ENCODE results near the gene USP3. TPM values are rescaled to one million over a fixed set of nuclear protein-coding genes. Genes with fewer than 3 reads are reported as not detected.

Gene USP3
- total RNA-seq, 1 experiment from 2014 or later: 36.6 TPM

- H3K36me3 Mint-ChIP-seq: no peaks in the 10 kb centered on the region
- peak overlapping the region; percentile 75 for H3K4me3 Mint-ChIP-seq
- ChIA-PET POLR2A (interaction anchor here (0.7 to 1.0 kb wide), 2 partner anchors 37 to 67 kb away, joined by 3 read pairs; no protein-coding TSS in a partner anchor), CTCF (interaction anchor here (0.7 to 6.1 kb wide), 8 partner anchors 9 to 164 kb away, joined by 3 to 54 read pairs (median 5); no protein-coding TSS in a partner anchor)
- H3K27me3 Mint-ChIP-seq (ENCODE audit: low read depth): peaks cover 34% of the 10 kb centered on the region
- DNase-seq (ENCODE audit: low spot score) (peak; percentile 36), ATAC-seq (peak; percentile 39)
- H3K9me3 Mint-ChIP-seq: no peaks in the 10 kb centered on the region
- H3K4me1 Mint-ChIP-seq: peaks cover 69% of the 10 kb centered on the region
- no peak overlapping the region for H3K27ac Mint-ChIP-seq
- TF ChIP-seq ZNF281 (CRISPR knock-in tag; IDR thresholded peaks at IDR 0.05): no peak
- TF ChIP-seq, protein P1, sequence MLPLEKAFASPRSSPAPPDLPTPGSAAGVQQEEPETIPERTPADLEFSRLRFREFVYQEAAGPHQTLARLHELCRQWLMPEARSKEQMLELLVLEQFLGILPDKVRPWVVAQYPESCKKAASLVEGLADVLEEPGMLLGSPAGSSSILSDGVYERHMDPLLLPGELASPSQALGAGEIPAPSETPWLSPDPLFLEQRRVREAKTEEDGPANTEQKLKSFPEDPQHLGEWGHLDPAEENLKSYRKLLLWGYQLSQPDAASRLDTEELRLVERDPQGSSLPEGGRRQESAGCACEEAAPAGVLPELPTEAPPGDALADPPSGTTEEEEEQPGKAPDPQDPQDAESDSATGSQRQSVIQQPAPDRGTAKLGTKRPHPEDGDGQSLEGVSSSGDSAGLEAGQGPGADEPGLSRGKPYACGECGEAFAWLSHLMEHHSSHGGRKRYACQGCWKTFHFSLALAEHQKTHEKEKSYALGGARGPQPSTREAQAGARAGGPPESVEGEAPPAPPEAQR (CRISPR knock-in tag; IDR thresholded peaks at IDR 0.05): no peak
- TF ChIP-seq ZNF219 (CRISPR knock-in tag; IDR thresholded peaks at IDR 0.05; ENCODE audit: borderline replicate concordance): no peak
- TF ChIP-seq OVOL2 (CRISPR knock-in tag; IDR thresholded peaks at IDR 0.05; ENCODE audit: borderline replicate concordance): no peak
- TF ChIP-seq, protein P2, sequence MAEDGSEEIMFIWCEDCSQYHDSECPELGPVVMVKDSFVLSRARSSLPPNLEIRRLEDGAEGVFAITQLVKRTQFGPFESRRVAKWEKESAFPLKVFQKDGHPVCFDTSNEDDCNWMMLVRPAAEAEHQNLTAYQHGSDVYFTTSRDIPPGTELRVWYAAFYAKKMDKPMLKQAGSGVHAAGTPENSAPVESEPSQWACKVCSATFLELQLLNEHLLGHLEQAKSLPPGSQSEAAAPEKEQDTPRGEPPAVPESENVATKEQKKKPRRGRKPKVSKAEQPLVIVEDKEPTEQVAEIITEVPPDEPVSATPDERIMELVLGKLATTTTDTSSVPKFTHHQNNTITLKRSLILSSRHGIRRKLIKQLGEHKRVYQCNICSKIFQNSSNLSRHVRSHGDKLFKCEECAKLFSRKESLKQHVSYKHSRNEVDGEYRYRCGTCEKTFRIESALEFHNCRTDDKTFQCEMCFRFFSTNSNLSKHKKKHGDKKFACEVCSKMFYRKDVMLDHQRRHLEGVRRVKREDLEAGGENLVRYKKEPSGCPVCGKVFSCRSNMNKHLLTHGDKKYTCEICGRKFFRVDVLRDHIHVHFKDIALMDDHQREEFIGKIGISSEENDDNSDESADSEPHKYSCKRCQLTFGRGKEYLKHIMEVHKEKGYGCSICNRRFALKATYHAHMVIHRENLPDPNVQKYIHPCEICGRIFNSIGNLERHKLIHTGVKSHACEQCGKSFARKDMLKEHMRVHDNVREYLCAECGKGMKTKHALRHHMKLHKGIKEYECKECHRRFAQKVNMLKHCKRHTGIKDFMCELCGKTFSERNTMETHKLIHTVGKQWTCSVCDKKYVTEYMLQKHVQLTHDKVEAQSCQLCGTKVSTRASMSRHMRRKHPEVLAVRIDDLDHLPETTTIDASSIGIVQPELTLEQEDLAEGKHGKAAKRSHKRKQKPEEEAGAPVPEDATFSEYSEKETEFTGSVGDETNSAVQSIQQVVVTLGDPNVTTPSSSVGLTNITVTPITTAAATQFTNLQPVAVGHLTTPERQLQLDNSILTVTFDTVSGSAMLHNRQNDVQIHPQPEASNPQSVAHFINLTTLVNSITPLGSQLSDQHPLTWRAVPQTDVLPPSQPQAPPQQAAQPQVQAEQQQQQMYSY (CRISPR knock-in tag; IDR thresholded peaks at IDR 0.05): no peak
- no peak for TF ChIP-seq MXD4 (CRISPR knock-in tag; IDR thresholded peaks at IDR 0.05; ENCODE audit: borderline replicate concordance)
- TF ChIP-seq CTCF (IDR thresholded peaks at IDR 0.05): no peak
- no peak for TF ChIP-seq ATF1 (CRISPR knock-in tag; IDR thresholded peaks at IDR 0.05)
- no peak for TF ChIP-seq FOXP4 (CRISPR knock-in tag; IDR thresholded peaks at IDR 0.05)
- peak; percentile 50; the same call in 1 of the 2 replicates for TF ChIP-seq MAX (CRISPR knock-in tag; IDR thresholded peaks at IDR 0.05)
- TF ChIP-seq GABPB1 (CRISPR knock-in tag; IDR thresholded peaks at IDR 0.05): no peak; the same call in 1 of the 2 replicates
- no peak; the same call in 1 of the 2 replicates for TF ChIP-seq USF2 (CRISPR knock-in tag; IDR thresholded peaks at IDR 0.05)
- TF ChIP-seq RELA (CRISPR knock-in tag; IDR thresholded peaks at IDR 0.05; ENCODE audit: borderline replicate concordance): no peak
- no peak for TF ChIP-seq JUN (CRISPR knock-in tag; IDR thresholded peaks at IDR 0.05)
- no peak for TF ChIP-seq PRRX2 (CRISPR knock-in tag; IDR thresholded peaks at IDR 0.05)
- no peak for TF ChIP-seq PREB (CRISPR knock-in tag; IDR thresholded peaks at IDR 0.05; ENCODE audit: borderline replicate concordance)
- TF ChIP-seq, protein P3, sequence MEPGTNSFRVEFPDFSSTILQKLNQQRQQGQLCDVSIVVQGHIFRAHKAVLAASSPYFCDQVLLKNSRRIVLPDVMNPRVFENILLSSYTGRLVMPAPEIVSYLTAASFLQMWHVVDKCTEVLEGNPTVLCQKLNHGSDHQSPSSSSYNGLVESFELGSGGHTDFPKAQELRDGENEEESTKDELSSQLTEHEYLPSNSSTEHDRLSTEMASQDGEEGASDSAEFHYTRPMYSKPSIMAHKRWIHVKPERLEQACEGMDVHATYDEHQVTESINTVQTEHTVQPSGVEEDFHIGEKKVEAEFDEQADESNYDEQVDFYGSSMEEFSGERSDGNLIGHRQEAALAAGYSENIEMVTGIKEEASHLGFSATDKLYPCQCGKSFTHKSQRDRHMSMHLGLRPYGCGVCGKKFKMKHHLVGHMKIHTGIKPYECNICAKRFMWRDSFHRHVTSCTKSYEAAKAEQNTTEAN (CRISPR knock-in tag; IDR thresholded peaks at IDR 0.05): no peak
- TF ChIP-seq TEAD4 (CRISPR knock-in tag; IDR thresholded peaks at IDR 0.05): no peak
- no peak for TF ChIP-seq ZNF396 (CRISPR knock-in tag; IDR thresholded peaks at IDR 0.05; ENCODE audit: borderline replicate concordance)
- TF ChIP-seq TEAD1 (CRISPR knock-in tag; IDR thresholded peaks at IDR 0.05): peak; percentile 3; the same call in 1 of the 2 replicates
- no peak for TF ChIP-seq GRHL2 (CRISPR knock-in tag; IDR thresholded peaks at IDR 0.05; ENCODE audit: insufficient replicate concordance, severe bottlenecking)
These were observed 600 bp upstream of the USP3 start for GRCh38 chr15:63503739-63504246.
